Left lobe of liver (tissue), 2 donors: Measurements from ENCODE around the gene MROH8. TPM values are rescaled to one million over a fixed set of nuclear protein-coding genes. Genes with fewer than 3 reads are reported as not detected.

Source experiments
- ATAC-seq: fragments of 200-7000 bp; cut with Tn5 transposase; one replicate; pipeline ENCODE4 v1.9.1; 2020; ENCODE audit warnings: mild to moderate bottlenecking, moderate library complexity
- DNase-seq: peaks from one replicate; pipeline ENCODE4 v3.0.0-alpha.2; 2020; ENCODE audit warnings: low spot score
- total RNA-seq: library from RNA; stranded (reverse); gene quantifications from one replicate; pipeline ENCODE4 v1.2.1, GENCODE V29; 2021
- donor health status: DM: no; HTN: no; CAD: no; lungs with moderate emphysema.
- donor health status: DM: no; HTN: yes; CAD: no.

The MROH8 gene
- total RNA-seq: 4.7 TPM

DNA sequence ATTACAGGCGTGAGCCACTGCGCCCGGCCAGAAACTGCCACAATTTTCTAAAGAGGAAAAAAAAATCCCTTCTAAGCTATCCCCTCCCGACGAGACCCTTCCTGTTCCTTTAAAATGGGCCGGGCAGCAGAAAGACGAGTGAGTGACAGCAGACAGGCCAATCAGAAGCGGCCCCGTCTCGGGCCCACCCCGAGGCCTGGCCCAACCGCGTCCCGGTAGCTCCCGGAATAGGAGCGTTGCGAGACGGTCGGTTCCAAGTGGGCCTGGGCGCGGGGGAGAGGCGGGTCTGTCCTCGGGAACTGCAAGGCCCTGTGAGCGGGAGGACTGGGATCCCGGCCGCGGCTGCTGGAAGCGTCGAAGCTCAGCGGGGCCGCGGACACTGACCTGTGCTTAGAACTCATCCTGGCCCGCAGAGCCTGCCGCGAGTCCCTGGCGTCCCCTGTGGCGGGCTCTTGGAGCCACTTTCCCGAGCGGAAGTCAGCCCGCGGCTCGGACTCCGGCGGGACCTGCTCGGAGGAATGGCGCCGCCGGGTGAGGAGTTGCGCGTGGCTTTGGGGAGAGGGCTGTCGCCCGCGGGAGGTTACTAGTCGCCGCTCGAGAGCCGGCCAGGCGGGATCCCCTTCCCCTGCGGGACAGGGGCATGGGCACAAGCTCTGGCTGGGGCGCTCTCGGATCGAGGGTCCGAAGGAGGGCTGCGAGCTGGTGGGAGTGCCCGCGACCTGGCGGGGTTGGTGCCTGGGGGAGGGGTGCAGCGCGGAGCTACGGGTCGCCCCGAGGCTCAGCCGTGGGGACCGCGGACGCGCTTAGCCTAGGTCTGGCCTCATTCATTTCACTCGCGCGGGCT is at the start of gene MROH8, which contains the start of gene RPN2:
Gene MROH8, minus strand, starts transcription at position 710 of the 844 bp plus-strand sequence.
Gene RPN2, plus strand, starts transcription at position 492 of the 844 bp plus-strand sequence. Its CDS starts 27 bp downstream, at position 519.
- DNase-seq (peak; percentile 99), ATAC-seq (peak; percentile 94)

- ATAC-seq (no peak), DNase-seq (peak; percentile 2)
These were observed 49.3 kb upstream of the MROH8 start for GRCh38 chr20:37228656-37229055.

- ATAC-seq (no peak), DNase-seq (no peak)
These were observed 48.7 kb upstream of the MROH8 start for GRCh38 chr20:37228082-37228481.

DNA sequence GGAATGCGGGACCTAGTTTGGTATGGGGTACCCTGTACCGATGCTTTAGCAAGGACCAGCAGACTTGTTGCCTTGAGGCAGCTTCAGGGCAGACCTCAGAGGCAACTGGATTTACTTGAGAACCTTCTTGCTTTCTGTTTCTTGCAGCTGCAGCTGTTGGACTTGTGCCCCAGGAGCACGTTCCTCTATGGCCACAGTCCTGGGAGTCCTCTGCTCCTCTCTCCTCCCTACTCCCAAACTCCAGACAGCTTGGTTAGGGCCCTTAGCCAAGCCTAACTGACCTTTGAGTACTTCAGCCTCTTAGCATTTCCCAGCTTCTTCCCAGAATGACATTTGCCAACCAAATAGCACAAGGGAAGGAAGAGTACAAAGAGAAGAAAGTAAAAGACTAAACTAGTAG is 47.5 kb upstream of the MROH8 start:
- ATAC-seq: peak; percentile 44
- no peak for DNase-seq

DNA sequence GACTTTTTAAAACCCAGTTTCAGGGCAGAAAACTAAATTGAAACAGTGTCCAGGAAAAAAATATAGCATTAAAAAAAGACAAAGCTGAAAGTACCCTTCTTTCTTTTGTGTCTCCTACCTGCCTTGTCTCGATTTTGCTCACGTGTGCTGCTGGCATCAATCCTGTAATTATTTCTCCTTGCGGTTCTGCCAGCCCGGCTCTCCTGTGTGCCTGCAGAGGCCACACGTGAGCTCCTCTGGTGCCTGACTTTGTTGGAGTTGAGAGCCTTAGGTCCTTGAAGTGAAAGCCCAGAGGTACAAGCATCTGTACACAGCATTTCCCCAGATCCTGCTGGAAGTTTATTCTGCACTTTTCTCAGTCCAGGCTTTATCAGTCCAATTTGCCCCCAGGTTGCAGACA is 45.8 kb upstream of the MROH8 start:
- DNase-seq (no peak), ATAC-seq (no peak)

DNA sequence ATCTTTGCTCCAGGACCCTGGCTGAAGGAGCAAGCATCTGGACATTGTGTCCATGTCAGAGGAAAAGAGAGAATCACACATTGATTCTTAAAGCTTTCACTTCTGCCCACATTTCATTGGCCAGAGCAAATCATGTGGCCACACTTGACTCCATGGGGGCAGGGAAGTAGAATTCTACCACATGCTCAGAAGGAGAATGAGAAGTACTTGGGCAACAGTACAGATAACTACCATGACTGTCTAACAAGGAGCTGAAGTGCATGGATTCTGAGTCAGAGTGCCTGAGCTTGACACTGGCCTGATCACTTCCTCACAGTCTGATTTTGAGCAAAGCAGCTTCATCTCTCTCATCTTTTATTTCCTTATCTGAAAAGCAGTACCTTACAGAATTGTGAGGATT is 43.7 kb upstream of the MROH8 start:
- DNase-seq (no peak), ATAC-seq (peak; percentile 55)

- DNase-seq (no peak), ATAC-seq (no peak)
These were observed 42.7 kb upstream of the MROH8 start for GRCh38 chr20:37222086-37222485.

- DNase-seq (peak; percentile 4), ATAC-seq (peak; percentile 60)
These were observed 41.4 kb upstream of the MROH8 start for GRCh38 chr20:37220731-37221130.

DNA sequence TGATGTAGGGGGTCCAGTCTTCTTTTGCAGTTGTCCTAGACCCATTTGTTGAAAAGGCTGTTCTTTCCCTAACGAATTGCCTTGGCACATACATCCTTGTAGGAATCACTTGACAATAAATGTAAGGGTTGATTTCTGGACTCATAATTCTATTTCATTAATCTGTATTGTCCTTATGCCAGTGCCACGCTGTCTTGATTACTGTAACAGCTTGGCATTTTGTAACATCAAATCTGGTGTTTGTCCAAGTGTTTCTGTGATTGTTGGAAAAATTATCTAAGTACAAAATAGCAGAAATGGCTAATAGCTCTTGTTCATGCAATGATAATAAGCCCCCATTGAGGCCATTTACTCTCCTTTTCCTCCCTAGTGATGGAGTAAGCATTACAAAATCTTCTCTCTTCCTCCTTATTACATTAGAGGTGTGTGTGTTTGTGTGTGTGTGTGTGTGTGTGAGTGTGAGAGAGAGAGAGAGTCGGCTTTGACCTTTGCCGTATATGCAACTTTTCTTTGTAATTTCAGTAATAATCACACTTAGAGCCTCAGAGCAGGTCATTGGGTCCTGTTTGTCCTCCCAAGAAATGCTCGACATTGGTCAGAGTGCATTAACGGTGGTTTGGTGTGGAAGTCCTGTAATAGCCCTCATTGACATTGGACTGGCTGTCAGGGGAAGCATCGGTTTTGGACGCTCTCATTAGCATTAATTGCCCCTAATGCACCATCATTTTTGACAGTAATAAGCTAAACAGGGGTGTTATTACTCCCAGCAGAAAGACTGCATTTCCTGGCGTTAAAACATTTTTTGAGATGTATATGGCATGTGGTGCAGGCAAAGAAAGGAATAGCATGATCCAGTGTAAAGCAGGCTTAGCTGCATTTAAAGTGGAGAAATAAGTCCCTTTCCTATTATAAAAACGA is 40.7 kb upstream of the MROH8 start:
- no peak for ATAC-seq
- no peak for DNase-seq

GRCh38 chr20:37218976-37219375 is 39.6 kb upstream of the MROH8 start:
- no peak for ATAC-seq
- DNase-seq: no peak

DNA sequence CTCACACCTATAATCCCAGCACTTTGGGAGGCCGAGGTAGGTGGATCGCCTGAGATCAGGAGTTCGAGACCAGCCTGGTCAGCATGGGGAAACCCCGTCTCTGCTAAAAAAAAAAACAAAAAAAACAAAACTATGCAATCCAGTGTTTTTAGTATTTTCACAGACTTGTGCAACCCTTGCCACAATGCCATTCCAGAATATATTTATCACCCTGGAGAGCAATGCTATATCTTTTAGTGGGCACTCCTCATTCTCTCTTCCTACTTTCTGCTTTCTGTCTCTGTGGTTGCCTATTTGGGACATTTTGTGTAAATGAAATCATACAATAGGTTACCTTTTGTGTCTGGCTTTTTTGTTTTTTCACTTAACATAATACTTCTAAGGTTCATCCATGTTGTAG is 39.1 kb upstream of the MROH8 start:
- DNase-seq (no peak), ATAC-seq (no peak)

DNA sequence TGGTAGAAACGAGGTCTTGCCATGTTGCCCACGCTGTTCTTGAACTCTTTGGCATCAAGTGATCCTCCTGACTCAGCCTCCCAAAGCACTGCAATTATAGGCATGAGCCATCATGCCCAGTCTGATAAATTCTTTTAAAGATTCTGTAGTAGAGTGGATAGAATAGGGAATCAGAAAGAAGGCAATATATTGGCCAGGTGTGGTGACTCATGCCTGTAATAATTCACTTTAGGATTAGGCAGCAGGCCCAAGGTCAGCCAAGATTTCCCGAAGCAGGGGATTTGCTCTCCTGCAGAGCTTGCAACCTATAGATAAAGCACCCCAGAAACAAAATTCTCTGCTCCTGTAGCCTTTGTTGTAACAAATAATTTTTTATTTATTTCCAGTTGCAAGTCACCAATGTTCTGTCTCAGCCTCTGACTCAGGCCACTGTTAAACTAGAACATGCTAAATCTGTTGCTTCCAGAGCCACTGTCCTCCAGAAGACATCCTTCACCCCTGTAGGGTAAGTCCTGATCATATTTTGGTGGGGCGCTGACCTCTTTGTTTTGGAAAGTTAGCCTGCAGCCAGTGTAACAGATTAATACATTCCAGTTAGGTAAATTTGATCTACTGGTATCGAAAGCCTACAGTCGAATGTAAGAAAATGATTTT is 30.4 kb upstream of the MROH8 start:
- DNase-seq: no peak

DNA sequence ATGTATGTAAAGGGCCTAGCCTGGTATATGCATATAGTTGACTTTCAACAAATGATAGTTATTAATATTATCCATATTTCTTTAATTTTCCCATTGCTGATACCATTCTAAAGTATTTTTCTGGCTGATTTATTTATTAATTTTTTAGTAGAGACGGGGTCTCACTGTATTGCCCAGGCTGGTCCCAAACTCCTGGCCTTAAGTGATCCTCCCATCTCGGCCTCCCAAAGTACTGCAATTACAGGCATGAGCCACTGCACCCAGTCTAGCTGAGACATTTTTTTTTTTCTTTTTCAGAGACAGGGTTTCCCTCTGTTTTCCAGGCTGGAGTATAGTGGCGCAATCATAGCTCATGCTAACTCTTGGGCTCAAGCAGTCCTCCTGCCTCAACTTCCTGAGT is 29.8 kb upstream of the MROH8 start:
- no peak for ATAC-seq
- no peak for DNase-seq

More for the DNA sequence above, 30.4 kb upstream of the MROH8 start:
- ATAC-seq: no peak

- ATAC-seq: no peak
- no peak for DNase-seq
These were observed 27.8 kb upstream of the MROH8 start for GRCh38 chr20:37207171-37207570.

DNA sequence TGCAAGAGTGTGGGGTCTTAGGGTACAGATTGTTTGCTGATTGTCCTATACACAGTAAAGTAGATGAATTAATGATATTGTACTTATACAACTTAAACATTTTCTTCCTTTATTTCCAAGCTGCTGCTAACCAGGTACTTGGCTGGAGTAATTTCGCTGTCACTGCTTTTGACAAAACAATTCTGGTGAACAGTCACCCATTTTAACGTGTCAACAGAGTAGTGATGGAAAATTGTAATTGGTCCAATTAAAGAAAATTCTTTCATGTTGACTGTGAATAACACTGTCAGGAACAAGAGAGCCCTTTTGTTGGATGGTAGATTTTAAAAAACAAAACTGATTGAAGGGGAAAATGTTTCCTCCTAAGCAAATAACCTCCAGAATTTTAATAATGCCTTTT is 26.4 kb upstream of the MROH8 start:
- ATAC-seq (no peak), DNase-seq (no peak)

GRCh38 chr20:37205130-37205529 is 25.8 kb upstream of the MROH8 start:
- DNase-seq (no peak), ATAC-seq (no peak)

- ATAC-seq (no peak), DNase-seq (no peak)
These were observed 24.7 kb upstream of the MROH8 start for GRCh38 chr20:37204056-37204455.

GRCh38 chr20:37202267-37202943 is 23.1 kb upstream of the MROH8 start:
- peak; percentile 71 for ATAC-seq
- no peak for DNase-seq

DNA sequence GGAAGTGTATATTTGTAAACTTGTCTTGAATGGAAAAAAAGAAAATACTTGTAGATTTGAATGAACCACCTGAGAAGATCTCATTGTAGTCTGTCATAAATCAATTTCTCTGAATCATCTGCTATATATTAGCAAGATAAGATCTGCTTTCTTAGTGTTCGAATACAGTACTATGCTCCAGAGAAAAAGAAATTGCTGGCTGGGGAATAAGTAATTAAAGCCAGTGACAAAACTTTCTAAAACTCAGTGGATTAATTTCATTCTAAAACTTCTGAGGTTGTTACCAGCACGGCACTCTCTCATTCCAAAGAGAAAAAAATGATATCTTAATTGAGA is 22.4 kb upstream of the MROH8 start:
- no peak for ATAC-seq
- DNase-seq: no peak

DNA sequence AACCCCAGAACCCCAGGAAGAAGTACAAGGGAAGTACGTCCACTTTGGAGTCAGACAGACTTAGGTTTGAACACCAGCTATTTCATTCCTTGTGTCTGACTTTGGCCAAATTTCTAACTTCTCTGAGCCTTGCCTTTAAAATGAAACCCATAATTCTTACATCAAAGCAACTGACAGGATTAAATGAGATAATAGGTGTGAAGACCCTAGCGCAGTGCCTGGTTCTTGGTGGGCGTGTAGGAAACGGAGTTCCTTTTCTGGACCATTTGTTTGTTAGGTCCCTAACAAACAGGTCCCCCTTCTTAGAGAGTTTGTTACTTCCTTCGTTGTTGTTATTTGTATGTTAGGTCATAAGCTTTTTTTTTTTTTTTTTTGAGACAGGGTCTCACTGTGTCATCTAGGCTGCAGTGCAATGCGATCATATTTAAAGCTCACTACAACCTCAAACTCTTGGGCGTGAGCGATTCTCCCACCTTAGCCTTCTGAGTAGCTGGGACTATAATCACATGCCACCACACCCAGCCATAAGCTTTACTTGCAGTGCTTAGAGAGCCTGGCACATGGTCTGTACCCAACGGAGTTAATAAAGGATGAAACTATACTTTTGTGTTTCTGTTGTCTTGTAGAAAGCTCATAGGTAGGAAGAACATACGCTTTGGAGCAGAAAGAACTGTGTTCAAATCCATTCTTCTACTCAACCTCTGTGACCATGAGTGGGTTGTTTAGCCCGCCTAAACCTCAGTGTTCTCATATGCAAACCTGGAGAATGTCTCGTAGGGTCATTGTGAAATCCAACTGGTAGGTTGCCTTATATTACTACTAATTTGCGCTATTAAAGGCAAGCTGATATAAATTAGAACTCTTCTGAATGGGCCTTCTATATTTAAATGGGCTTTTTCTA is 21.8 kb upstream of the MROH8 start:
- ATAC-seq: no peak
- DNase-seq: no peak
